ENCODE data around the gene PACSIN3. TPM values are rescaled to one million over a fixed set of nuclear protein-coding genes. Genes with fewer than 3 reads are reported as not detected.

PACSIN3 gene
- total RNA-seq, 1 experiment from 2014 or later, result 63.1 TPM

GRCh38 chr11:47185305-47186075 is 744 bp downstream of the PACSIN3 start:
- CTCF ChIA-PET, result interaction anchor here (1.0 to 2.8 kb wide), 4 partner anchors 29 to 170 kb away, joined by 4 to 18 read pairs (median 4); partner anchors contain the start of gene DDB2
- no TSS peak for BruUV-seq (replicated peaks)

GRCh38 chr11:47184711-47185304 is 1.4 kb downstream of the PACSIN3 start:
- no peak for TF ChIP-seq POLR2A (IDR thresholded peaks at IDR 0.05; ENCODE audit: borderline replicate concordance, extremely low read depth, insufficient read depth, insufficient read length)
- TF ChIP-seq JUND (IDR thresholded peaks at IDR 0.05), result no peak
- TF ChIP-seq TCF7L2 (IDR thresholded peaks at IDR 0.05; ENCODE audit: borderline replicate concordance, extremely low read depth, insufficient read depth, insufficient read length), result no peak
- TF ChIP-seq POLR2AphosphoS5 (IDR thresholded peaks at IDR 0.05; ENCODE audit: low read depth, low read length), result no peak
- no peak for TF ChIP-seq ELF1 (IDR thresholded peaks at IDR 0.05; ENCODE audit: borderline replicate concordance, low read depth)
- Histone ChIP-seq H2AFZ (ENCODE audit: low read depth, low read length, poor library complexity, severe bottlenecking) (no peak overlapping the region), H3K9me2 (ENCODE audit: insufficient read depth) (no peaks in the 10 kb centered on the region), H4K20me1 (ENCODE audit: insufficient read depth) (no peaks in the 10 kb centered on the region), H3K27me3 (ENCODE audit: insufficient read depth, low read length) (no peaks in the 10 kb centered on the region), H3K4me3 (replicated peaks in 1 of 2; ENCODE audit: low read depth in 1 of 2, low read length in 2 of 2) (peak overlapping the region; percentile 58 to 94), H3K9me3 (ENCODE audit: control insufficient read depth in 1 of 2, insufficient read depth in 1 of 2, low read depth in 1 of 2, low read length in 2 of 2) (no peaks in the 10 kb centered on the region), H3K27ac (ENCODE audit: low read depth, low read length) (peak overlapping the region; percentile 96), H3K4me1 (ENCODE audit: control insufficient read depth in 1 of 2, insufficient read depth in 2 of 2, low read length in 2 of 2) (peaks cover 18 to 42% of the 10 kb centered on the region in 2 experiments), H3K9ac (ENCODE audit: low read length) (peak overlapping the region; percentile 91), H3K36me3 (ENCODE audit: control insufficient read depth in 1 of 2, insufficient read depth in 2 of 2, low read length in 2 of 2) (no peaks in the 10 kb centered on the region), H3K4me2 (ENCODE audit: low read length) (peak overlapping the region; percentile 96), H3K79me2 (ENCODE audit: insufficient read depth, low read length) (peaks cover 33% of the 10 kb centered on the region)
- ChIA-PET RAD21 (ENCODE audit: low non-redundant PET in 1 of 2, low total read pairs in 2 of 2, uncharacterized antibody in 2 of 2, unreplicated experiment in 2 of 2) (interaction anchor here in 1 of 2 experiments (1.4 kb wide), 1 partner anchor 64 kb away, joined by 4 read pairs; the partner anchor contains the start of gene ACP2), POLR2A (interaction anchor here (0.7 to 3.8 kb wide), 2 partner anchors 14 to 30 kb away, joined by 3 to 29 read pairs; partner anchors contain the start of gene DDB2), CTCF (interaction anchor here (1.5 to 2.8 kb wide), 3 partner anchors 29 to 170 kb away, joined by 4 to 18 read pairs (median 5); partner anchors contain the start of gene DDB2)
- DNase-seq (ENCODE audit: low read depth, low spot score), result no peak
- ATAC-seq, result no peak
- no TSS peak for BruUV-seq (replicated peaks)
- intact Hi-C loops (cut with micrococcal nuclease), result no loop called here

More at GRCh38 chr11:47185305-47186075, 744 bp downstream of the PACSIN3 start:
- intact Hi-C loops (cut with micrococcal nuclease), result no loop called here
- ChIA-PET RAD21 (ENCODE audit: low non-redundant PET in 1 of 2, low total read pairs in 2 of 2, uncharacterized antibody in 2 of 2, unreplicated experiment in 2 of 2) (interaction anchor here in 1 of 2 experiments (1.4 kb wide), 1 partner anchor 63 kb away, joined by 4 read pairs; the partner anchor contains the start of gene ACP2), POLR2A (interaction anchor here (0.5 to 3.8 kb wide), 3 partner anchors 13 to 477 kb away, joined by 3 to 29 read pairs (median 3); partner anchors contain the start of gene DDB2)
- Histone ChIP-seq H4K20me1 (ENCODE audit: insufficient read depth) (no peaks in the 10 kb centered on the region), H3K27ac (ENCODE audit: low read depth, low read length) (peak overlapping the region; percentile 96), H3K4me1 (ENCODE audit: control insufficient read depth in 1 of 2, insufficient read depth in 2 of 2, low read length in 2 of 2) (peaks cover 18 to 42% of the 10 kb centered on the region in 2 experiments), H3K79me2 (ENCODE audit: insufficient read depth, low read length) (peaks cover 33% of the 10 kb centered on the region), H3K36me3 (ENCODE audit: control insufficient read depth in 1 of 2, insufficient read depth in 2 of 2, low read length in 2 of 2) (no peaks in the 10 kb centered on the region), H3K9me2 (ENCODE audit: insufficient read depth) (no peaks in the 10 kb centered on the region), H3K4me2 (ENCODE audit: low read length) (peak overlapping the region; percentile 96), H3K9me3 (ENCODE audit: control insufficient read depth in 1 of 2, insufficient read depth in 1 of 2, low read depth in 1 of 2, low read length in 2 of 2) (no peaks in the 10 kb centered on the region), H3K27me3 (ENCODE audit: insufficient read depth, low read length) (no peaks in the 10 kb centered on the region), H2AFZ (ENCODE audit: low read depth, low read length, poor library complexity, severe bottlenecking) (no peak overlapping the region), H3K4me3 (replicated peaks in 1 of 2; ENCODE audit: low read depth in 1 of 2, low read length in 2 of 2) (peak overlapping the region; percentile 58 to 94), H3K9ac (ENCODE audit: low read length) (peak overlapping the region; percentile 91)
- peak; percentile 68 for ATAC-seq
- TF ChIP-seq EZH2phosphoT487 (IDR thresholded peaks at IDR 0.05; ENCODE audit: borderline replicate concordance) (no peak), POLR2AphosphoS5 (IDR thresholded peaks at IDR 0.05; ENCODE audit: low read depth, low read length) (peak; percentile 71), JUND (IDR thresholded peaks at IDR 0.05) (no peak), MAX (IDR thresholded peaks at IDR 0.05) (peak; percentile 62)
- no peak for DNase-seq (ENCODE audit: low read depth, low spot score)

Data from HCT116 (cell line).